Hepatocyte (in vitro differentiated cells): ENCODE data around the gene FADD.

Source experiments
- EZH2 ChIP-seq: fragments of 200-600 bp; sonication (generic); IDR thresholded peaks from 2 replicates; pipeline ENCODE4 v1.6.1; 2016; ENCODE audit warnings: antibody characterized with exemption, mild to moderate bottlenecking, borderline replicate concordance
- TF ChIP-seq, protein P1 (sequence below): fragments of 200-600 bp; sonication (generic); IDR thresholded peaks from 2 replicates; pipeline ENCODE4 v1.5.1; 2016; ENCODE audit warnings: antibody characterized with exemption, mild to moderate bottlenecking; ENCODE audit not compliant: poor library complexity

GRCh38 chr11:70233034-70233433, 29.9 kb downstream of the FADD start:
- TF ChIP-seq, protein P1, sequence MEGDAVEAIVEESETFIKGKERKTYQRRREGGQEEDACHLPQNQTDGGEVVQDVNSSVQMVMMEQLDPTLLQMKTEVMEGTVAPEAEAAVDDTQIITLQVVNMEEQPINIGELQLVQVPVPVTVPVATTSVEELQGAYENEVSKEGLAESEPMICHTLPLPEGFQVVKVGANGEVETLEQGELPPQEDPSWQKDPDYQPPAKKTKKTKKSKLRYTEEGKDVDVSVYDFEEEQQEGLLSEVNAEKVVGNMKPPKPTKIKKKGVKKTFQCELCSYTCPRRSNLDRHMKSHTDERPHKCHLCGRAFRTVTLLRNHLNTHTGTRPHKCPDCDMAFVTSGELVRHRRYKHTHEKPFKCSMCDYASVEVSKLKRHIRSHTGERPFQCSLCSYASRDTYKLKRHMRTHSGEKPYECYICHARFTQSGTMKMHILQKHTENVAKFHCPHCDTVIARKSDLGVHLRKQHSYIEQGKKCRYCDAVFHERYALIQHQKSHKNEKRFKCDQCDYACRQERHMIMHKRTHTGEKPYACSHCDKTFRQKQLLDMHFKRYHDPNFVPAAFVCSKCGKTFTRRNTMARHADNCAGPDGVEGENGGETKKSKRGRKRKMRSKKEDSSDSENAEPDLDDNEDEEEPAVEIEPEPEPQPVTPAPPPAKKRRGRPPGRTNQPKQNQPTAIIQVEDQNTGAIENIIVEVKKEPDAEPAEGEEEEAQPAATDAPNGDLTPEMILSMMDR: no peak
- no peak for TF ChIP-seq EZH2
